ENCODE measurements around the gene INHBC.

DNA sequence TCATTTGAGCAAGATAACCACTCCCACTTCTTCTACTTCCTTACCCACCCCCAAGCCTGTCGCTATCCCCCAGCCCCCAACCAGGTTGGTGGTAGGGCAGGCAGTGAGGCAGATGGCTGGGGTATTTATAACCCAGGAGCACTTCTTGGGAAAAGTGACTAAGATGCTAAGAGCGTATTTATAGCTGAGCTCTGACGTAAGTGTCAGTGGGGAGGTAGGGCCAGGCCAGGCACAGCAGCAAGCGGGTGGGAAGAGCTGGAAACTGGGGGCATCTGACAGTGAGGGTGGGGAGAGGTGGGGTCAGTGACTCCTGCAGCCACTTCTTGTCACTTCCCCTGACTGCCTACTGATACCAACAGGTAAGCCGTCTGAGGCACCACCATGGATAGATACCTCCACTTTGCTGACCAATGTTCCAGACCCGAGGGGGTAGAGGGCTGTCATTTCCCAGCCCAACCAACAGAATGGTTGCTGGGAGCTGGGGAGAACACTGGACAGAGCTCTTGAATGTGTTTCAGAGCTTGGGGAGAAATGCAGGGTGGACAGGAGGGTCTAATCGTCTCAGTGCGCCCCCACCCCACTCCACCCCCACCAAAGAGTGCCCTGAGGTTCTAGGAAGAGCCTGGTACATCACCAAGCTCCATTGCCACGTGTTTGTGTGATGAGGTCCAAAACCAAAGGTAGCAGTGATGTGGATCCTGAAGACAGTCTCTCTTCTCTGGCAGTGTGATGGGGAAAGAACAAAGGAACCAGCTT lies 17.8 kb downstream of the INHBC start:
- no peak for TF ChIP-seq POLR2A (IDR thresholded peaks at IDR 0.05)
- TF ChIP-seq, protein P1, sequence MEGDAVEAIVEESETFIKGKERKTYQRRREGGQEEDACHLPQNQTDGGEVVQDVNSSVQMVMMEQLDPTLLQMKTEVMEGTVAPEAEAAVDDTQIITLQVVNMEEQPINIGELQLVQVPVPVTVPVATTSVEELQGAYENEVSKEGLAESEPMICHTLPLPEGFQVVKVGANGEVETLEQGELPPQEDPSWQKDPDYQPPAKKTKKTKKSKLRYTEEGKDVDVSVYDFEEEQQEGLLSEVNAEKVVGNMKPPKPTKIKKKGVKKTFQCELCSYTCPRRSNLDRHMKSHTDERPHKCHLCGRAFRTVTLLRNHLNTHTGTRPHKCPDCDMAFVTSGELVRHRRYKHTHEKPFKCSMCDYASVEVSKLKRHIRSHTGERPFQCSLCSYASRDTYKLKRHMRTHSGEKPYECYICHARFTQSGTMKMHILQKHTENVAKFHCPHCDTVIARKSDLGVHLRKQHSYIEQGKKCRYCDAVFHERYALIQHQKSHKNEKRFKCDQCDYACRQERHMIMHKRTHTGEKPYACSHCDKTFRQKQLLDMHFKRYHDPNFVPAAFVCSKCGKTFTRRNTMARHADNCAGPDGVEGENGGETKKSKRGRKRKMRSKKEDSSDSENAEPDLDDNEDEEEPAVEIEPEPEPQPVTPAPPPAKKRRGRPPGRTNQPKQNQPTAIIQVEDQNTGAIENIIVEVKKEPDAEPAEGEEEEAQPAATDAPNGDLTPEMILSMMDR (IDR thresholded peaks at IDR 0.05 in 8 of 11, conservative IDR thresholded peaks at IDR 0.05 in 3 of 11) = no peak

Data from spleen (tissue), 7 donors.